Prostate gland (tissue), 2 donors: ENCODE results near the gene FOXC1.

Experiments used
- CTCF ChIP-seq, 4 experiments: fragments of 200-600 bp in 2 of 4; fragments of 450-650 bp in 2 of 4; sonication (generic) in 2 of 4; IDR thresholded peaks; 1 replicate in 3 of 4; 2 replicates in 1 of 4; pipeline ENCODE4 v1.5.1; 2016 to 2019; ENCODE audit warnings: antibody characterized with exemption in 4 of 4, mild to moderate bottlenecking in 2 of 4, moderate library complexity in 2 of 4
- POLR2AphosphoS5 ChIP-seq: sonication (generic); formaldehyde crosslinking; IDR thresholded peaks from one replicate; pipeline ENCODE4 v1.6.1; 2017; ENCODE audit warnings: antibody characterized with exemption

GRCh38 chr6:1613346-1613687 lies 3.6 kb downstream of the FOXC1 start:
- no peak for TF ChIP-seq POLR2AphosphoS5
- TF ChIP-seq CTCF (IDR thresholded peaks at IDR 0.05) = no peak
